Measurements from ENCODE around the gene C1orf216. TPM values are rescaled to one million over a fixed set of nuclear protein-coding genes. Genes with fewer than 3 reads are reported as not detected.

The C1orf216 gene
- total RNA-seq, 2 experiments from 2014 or later: 2.9 to 3.8 TPM

DNA sequence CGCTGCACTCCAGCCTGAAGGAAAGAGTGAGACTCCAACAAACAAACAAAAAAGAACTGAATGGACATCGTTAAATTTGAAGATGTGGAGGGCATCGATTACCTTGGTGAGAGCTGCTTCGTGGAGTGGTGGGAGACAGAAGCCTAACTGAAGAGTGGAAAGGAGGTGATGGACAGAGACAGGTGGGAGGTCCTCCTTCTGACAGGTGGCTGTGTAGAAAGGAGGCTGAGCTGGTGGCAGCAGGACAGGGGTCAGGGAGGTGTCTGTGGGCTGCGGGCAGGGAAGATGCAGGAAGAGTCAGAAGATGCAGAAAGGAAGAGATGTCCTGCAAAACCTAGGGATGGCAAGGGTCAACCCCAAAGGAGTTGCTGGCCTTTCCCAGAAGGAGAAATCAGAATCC, 30.5 kb downstream of the C1orf216 start:
- intact Hi-C loops (cut with DNase I, micrococcal nuclease): no loop called here
- ChIA-PET POLR2A (no interaction called here), CTCF (no interaction called here)
- TF ChIP-seq, protein P1, sequence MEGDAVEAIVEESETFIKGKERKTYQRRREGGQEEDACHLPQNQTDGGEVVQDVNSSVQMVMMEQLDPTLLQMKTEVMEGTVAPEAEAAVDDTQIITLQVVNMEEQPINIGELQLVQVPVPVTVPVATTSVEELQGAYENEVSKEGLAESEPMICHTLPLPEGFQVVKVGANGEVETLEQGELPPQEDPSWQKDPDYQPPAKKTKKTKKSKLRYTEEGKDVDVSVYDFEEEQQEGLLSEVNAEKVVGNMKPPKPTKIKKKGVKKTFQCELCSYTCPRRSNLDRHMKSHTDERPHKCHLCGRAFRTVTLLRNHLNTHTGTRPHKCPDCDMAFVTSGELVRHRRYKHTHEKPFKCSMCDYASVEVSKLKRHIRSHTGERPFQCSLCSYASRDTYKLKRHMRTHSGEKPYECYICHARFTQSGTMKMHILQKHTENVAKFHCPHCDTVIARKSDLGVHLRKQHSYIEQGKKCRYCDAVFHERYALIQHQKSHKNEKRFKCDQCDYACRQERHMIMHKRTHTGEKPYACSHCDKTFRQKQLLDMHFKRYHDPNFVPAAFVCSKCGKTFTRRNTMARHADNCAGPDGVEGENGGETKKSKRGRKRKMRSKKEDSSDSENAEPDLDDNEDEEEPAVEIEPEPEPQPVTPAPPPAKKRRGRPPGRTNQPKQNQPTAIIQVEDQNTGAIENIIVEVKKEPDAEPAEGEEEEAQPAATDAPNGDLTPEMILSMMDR (IDR thresholded peaks at IDR 0.05): no peak
- ATAC-seq (ENCODE audit: poor library complexity) (no peak), DNase-seq (no peak)
- no peak overlapping the region for H3K4me3 ChIP-seq (ENCODE audit: low read length)
- H3K4me1 Mint-ChIP-seq (ENCODE audit: low read depth): no peaks in the 10 kb centered on the region
- H3K27me3 ChIP-seq (ENCODE audit: control insufficient read depth in 1 of 2, insufficient read depth in 2 of 2, low read length in 2 of 2): no peaks in the 10 kb centered on the region
- no peaks in the 10 kb centered on the region for H3K4me1 ChIP-seq (ENCODE audit: insufficient read depth, low read length)
- no peaks in the 10 kb centered on the region for H3K9me3 Mint-ChIP-seq
- no peaks in the 10 kb centered on the region for H3K36me3 ChIP-seq (ENCODE audit: insufficient read depth, low read length)
- no peaks in the 10 kb centered on the region for H3K9me3 ChIP-seq (ENCODE audit: control insufficient read depth in 1 of 2, insufficient read depth in 1 of 2, low read length in 2 of 2)
- H3K4me3 Mint-ChIP-seq: no peak overlapping the region
- H3K27ac ChIP-seq (ENCODE audit: low read depth in 1 of 2, low read length in 2 of 2): no peak overlapping the region
- H3K36me3 Mint-ChIP-seq (ENCODE audit: low read depth): no peaks in the 10 kb centered on the region
- H3K27me3 Mint-ChIP-seq: no peaks in the 10 kb centered on the region
- H3K27ac Mint-ChIP-seq: no peak overlapping the region

DNA sequence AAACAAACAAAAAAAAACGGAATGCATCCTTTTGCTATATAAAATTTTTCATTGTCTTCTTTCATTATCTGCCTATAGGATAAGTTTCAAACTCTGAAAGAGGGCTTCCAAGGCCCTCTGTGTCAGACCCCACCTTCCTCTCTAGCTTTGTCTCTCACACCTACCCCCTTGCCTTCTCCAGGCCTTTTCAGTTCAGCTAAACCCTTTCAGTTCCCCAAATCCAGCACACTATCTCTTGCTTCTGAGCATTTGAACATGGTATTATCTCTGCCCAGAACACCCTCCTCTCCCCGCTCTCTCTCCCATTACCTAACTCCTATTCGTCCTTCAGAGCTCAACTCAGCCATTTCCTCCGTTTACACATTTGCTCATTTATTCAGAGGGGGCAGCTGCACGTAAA, 35.7 kb downstream of the C1orf216 start:
- Mint-ChIP-seq H3K4me3 (no peak overlapping the region), H3K9me3 (no peaks in the 10 kb centered on the region), H3K27ac (no peak overlapping the region), H3K4me1 (ENCODE audit: low read depth) (no peaks in the 10 kb centered on the region), H3K27me3 (no peaks in the 10 kb centered on the region), H3K36me3 (ENCODE audit: low read depth) (no peaks in the 10 kb centered on the region)
- H3K27ac ChIP-seq (ENCODE audit: low read depth in 1 of 2, low read length in 2 of 2): no peak overlapping the region
- DNase-seq (no peak), ATAC-seq (ENCODE audit: poor library complexity) (no peak)
- H3K27me3 ChIP-seq (ENCODE audit: control insufficient read depth in 1 of 2, insufficient read depth in 2 of 2, low read length in 2 of 2): no peaks in the 10 kb centered on the region
- intact Hi-C loops (cut with DNase I, micrococcal nuclease): no loop called here
- no peaks in the 10 kb centered on the region for H3K36me3 ChIP-seq (ENCODE audit: insufficient read depth, low read length)
- H3K4me3 ChIP-seq (ENCODE audit: low read length): no peak overlapping the region
- H3K9me3 ChIP-seq (ENCODE audit: control insufficient read depth in 1 of 2, insufficient read depth in 1 of 2, low read length in 2 of 2): no peaks in the 10 kb centered on the region
- POLR2A ChIA-PET: no interaction called here
- no peaks in the 10 kb centered on the region for H3K4me1 ChIP-seq (ENCODE audit: insufficient read depth, low read length)
- TF ChIP-seq, protein P1 (IDR thresholded peaks at IDR 0.05): no peak
- CTCF ChIA-PET: no interaction called here

DNA sequence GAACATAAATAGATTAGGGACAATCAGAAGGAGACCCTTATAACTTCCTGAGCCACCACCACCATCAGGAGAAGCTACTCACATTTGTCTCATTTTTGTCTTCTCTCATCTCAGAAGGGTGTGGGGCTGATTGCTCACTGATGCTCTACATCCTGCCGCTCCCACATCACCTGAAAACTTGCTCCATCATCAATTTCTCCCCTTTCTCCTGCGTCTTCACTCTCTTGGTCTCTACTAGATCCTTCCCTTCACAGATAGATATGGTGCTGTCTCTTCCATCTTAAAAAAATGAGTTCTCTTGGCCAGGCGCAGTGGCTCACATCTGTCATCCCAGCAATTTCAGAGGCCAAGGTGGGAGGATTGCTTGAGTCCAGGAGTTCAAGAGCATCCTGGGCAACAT, 38.4 kb downstream of the C1orf216 start:
- ATAC-seq (ENCODE audit: poor library complexity) (no peak), DNase-seq (no peak)
- no peaks in the 10 kb centered on the region for H3K9me3 Mint-ChIP-seq
- no peaks in the 10 kb centered on the region for H3K9me3 ChIP-seq (ENCODE audit: control insufficient read depth in 1 of 2, insufficient read depth in 1 of 2, low read length in 2 of 2)
- H3K4me3 Mint-ChIP-seq: no peak overlapping the region
- H3K27me3 Mint-ChIP-seq: peaks cover 4% of the 10 kb centered on the region
- no peaks in the 10 kb centered on the region for H3K4me1 ChIP-seq (ENCODE audit: insufficient read depth, low read length)
- H3K4me1 Mint-ChIP-seq (ENCODE audit: low read depth): no peaks in the 10 kb centered on the region
- CTCF ChIA-PET: no interaction called here
- POLR2A ChIA-PET: interaction anchor here (1.0 kb wide), 1 partner anchor 18 kb away, joined by 3 read pairs; no protein-coding TSS in a partner anchor
- H3K4me3 ChIP-seq (ENCODE audit: low read length): no peak overlapping the region
- H3K27ac ChIP-seq (ENCODE audit: low read depth in 1 of 2, low read length in 2 of 2): no peak overlapping the region
- no peaks in the 10 kb centered on the region for H3K36me3 ChIP-seq (ENCODE audit: insufficient read depth, low read length)
- intact Hi-C loops (cut with DNase I, micrococcal nuclease): no loop called here
- TF ChIP-seq, protein P1 (IDR thresholded peaks at IDR 0.05): no peak
- no peaks in the 10 kb centered on the region for H3K27me3 ChIP-seq (ENCODE audit: control insufficient read depth in 1 of 2, insufficient read depth in 2 of 2, low read length in 2 of 2)
- H3K36me3 Mint-ChIP-seq (ENCODE audit: low read depth): no peaks in the 10 kb centered on the region
- no peak overlapping the region for H3K27ac Mint-ChIP-seq

Data from CD4-positive, alpha-beta T cell (primary cell).